Fibroblast of skin of right quadriceps (primary cell): ENCODE results near the gene EDDM3A.
"Not testable (repeated sequence)": the region's sequence is repeated elsewhere in the genome, so short reads cannot be mapped to it uniquely, and the experiment has no call there.

Source experiments
- DNase-seq: peaks from one replicate; pipeline ENCODE4 v3.0.0-alpha.2; 2013

The EDDM3A gene

GRCh38 chr14:20745571-20746358 lies at the start of gene EDDM3A:
TSS of gene EDDM3A (plus strand) at chr14:20745887. CDS start at chr14:20747581, 1,694 bp downstream.
- no peak for DNase-seq

- no peak for DNase-seq
Measured at GRCh38 chr14:20696764-20697163, 48.9 kb upstream of the EDDM3A start.

GRCh38 chr14:20697273-20698017 lies 48.2 kb upstream of the EDDM3A start:
- DNase-seq, result peak; percentile 57

- no peak for DNase-seq
Measured at GRCh38 chr14:20698018-20698329, 47.7 kb upstream of the EDDM3A start.

- DNase-seq, result no peak
Measured at GRCh38 chr14:20698934-20699333, 46.8 kb upstream of the EDDM3A start.

GRCh38 chr14:20699931-20700330 lies 45.8 kb upstream of the EDDM3A start:
- DNase-seq, result no peak

GRCh38 chr14:20700965-20701364 lies 44.7 kb upstream of the EDDM3A start:
- not testable (repeated sequence) for DNase-seq

GRCh38 chr14:20706657-20707355 lies 38.9 kb upstream of the EDDM3A start:
- no peak for DNase-seq

GRCh38 chr14:20707622-20708021 lies 38.1 kb upstream of the EDDM3A start:
- DNase-seq, result no peak

- no peak for DNase-seq
Measured at GRCh38 chr14:20711261-20711660, 34.4 kb upstream of the EDDM3A start.

- no peak for DNase-seq
Measured at GRCh38 chr14:20711685-20712084, 34.0 kb upstream of the EDDM3A start.

- DNase-seq, result no peak
Measured at GRCh38 chr14:20712904-20713303, 32.8 kb upstream of the EDDM3A start.

GRCh38 chr14:20714593-20715250 lies 31.0 kb upstream of the EDDM3A start:
- DNase-seq, result peak; percentile 29

- DNase-seq, result no peak
Measured at GRCh38 chr14:20719777-20720176, 25.9 kb upstream of the EDDM3A start.

- no peak for DNase-seq
Measured at GRCh38 chr14:20720741-20721140, 24.9 kb upstream of the EDDM3A start.

GRCh38 chr14:20722016-20722415 lies 23.7 kb upstream of the EDDM3A start:
- no peak for DNase-seq

- DNase-seq, result no peak
Measured at GRCh38 chr14:20723488-20723887, 22.2 kb upstream of the EDDM3A start.

GRCh38 chr14:20726121-20726520 lies 19.6 kb upstream of the EDDM3A start:
- DNase-seq, result not testable (repeated sequence)

GRCh38 chr14:20726531-20726930 lies 19.2 kb upstream of the EDDM3A start:
- no peak for DNase-seq

- DNase-seq, result no peak
Measured at GRCh38 chr14:20730891-20731290, 14.8 kb upstream of the EDDM3A start.

GRCh38 chr14:20732477-20732876 lies 13.2 kb upstream of the EDDM3A start:
- no peak for DNase-seq

GRCh38 chr14:20732979-20733635 lies 12.6 kb upstream of the EDDM3A start:
- DNase-seq, result no peak
